PC-9 (cell line): Measurements from ENCODE around the gene CACNA1S.

ENCODE experiments used
- EZH2 ChIP-seq: fragments of 200-600 bp; sonication (generic); IDR thresholded peaks from 2 replicates; pipeline ENCODE4 v1.8.0; 2017; ENCODE audit warnings: antibody characterized with exemption, low read depth
- TF ChIP-seq, protein P1 (sequence below): fragments of 200-600 bp; sonication (generic); conservative IDR thresholded peaks from 2 replicates; pipeline ENCODE4 v1.6.1; 2017; ENCODE audit warnings: mixed run types, antibody characterized with exemption, mild to moderate bottlenecking, moderate library complexity

DNA sequence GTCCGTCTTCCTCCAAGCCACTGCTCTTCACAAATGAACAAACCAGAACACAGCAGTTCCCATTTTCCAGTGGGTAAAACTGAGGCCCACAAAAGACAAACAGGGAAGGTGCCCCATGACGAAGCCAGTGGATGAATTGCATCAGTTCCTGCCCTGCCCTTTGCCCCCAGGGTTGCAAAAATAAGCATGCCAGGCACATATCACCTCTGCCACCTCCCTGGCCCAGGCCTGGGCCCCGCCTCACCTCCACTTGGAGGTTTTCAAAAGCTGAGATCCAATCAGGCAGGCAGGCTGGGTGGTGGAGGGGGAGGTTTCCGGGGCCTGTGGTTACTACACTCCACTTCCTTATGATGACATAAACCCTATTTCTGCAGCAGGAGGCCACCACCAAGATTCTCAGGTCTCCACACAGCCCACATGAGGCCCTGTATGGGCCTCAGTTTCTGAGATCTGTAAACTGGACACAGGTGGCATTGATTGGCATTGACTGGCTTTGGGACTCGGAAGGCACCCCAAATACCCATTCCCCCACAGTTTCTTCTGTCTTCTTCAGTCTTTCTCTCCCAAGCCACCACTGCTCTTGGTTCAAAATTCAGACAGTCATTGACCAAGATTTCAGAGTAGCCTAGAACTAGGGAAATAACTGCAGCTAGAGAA lies 92.8 kb downstream of the CACNA1S start:
- TF ChIP-seq, protein P1, sequence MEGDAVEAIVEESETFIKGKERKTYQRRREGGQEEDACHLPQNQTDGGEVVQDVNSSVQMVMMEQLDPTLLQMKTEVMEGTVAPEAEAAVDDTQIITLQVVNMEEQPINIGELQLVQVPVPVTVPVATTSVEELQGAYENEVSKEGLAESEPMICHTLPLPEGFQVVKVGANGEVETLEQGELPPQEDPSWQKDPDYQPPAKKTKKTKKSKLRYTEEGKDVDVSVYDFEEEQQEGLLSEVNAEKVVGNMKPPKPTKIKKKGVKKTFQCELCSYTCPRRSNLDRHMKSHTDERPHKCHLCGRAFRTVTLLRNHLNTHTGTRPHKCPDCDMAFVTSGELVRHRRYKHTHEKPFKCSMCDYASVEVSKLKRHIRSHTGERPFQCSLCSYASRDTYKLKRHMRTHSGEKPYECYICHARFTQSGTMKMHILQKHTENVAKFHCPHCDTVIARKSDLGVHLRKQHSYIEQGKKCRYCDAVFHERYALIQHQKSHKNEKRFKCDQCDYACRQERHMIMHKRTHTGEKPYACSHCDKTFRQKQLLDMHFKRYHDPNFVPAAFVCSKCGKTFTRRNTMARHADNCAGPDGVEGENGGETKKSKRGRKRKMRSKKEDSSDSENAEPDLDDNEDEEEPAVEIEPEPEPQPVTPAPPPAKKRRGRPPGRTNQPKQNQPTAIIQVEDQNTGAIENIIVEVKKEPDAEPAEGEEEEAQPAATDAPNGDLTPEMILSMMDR: no peak
- TF ChIP-seq EZH2: no peak
